Mononuclear cell (primary cell): ENCODE measurements around the gene NCS1. TPM values are rescaled to one million over a fixed set of nuclear protein-coding genes. Genes with fewer than 3 reads are reported as not detected.

Experiments
- H3K27me3 ChIP-seq: 2 replicates; pipeline ENCODE4 v1.6.0; 2011; ENCODE audit warnings: low read length, control low read depth; ENCODE audit not compliant: insufficient read depth
- H3K4me1 ChIP-seq: 2 replicates; pipeline ENCODE4 v1.5.1; 2011; ENCODE audit warnings: mild to moderate bottlenecking, low read length, control low read depth; ENCODE audit not compliant: insufficient read depth
- H3K4me3 ChIP-seq: 2 replicates; pipeline ENCODE4 v1.5.1; 2011; ENCODE audit warnings: mild to moderate bottlenecking, low read length, moderate library complexity
- H3K9me3 ChIP-seq: 2 replicates; pipeline ENCODE4 v1.5.1; 2011; ENCODE audit warnings: low read depth, mild to moderate bottlenecking, control low read depth, low read length
- total RNA-seq: library from RNA; depleted of rRNA; stranded (reverse); fragments of >200 nt; gene quantifications from one replicate; pipeline ENCODE4 v1.2.3, GENCODE V29; 2012

NCS1 gene
- total RNA-seq, 1 donor: 0.42 TPM

DNA sequence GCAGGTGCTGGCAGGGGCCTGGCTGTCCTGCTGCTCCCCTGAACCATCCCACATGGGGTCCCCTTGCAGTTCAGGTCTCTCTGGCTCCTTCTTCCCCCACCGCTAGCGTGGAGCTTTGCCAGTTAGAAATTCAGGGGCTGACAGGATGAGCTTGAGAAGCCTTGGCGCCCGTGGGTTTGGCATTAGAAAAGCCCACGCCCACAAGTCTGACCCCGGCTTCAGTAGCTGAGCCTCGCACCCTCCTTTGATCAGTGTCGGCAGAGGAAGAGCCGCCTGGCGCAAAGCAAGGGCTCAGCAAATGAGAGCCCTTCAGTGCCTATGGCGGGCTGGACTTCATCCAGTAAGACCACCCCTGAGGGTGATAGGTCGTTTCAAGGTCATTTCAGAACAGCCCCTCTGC lies 30.1 kb upstream of the NCS1 start:
- peaks cover 14% of the 10 kb centered on the region for H3K27me3 ChIP-seq
- no peak overlapping the region for H3K4me3 ChIP-seq
- H3K4me1 ChIP-seq: peaks cover 38% of the 10 kb centered on the region
- H3K9me3 ChIP-seq: no peaks in the 10 kb centered on the region

DNA sequence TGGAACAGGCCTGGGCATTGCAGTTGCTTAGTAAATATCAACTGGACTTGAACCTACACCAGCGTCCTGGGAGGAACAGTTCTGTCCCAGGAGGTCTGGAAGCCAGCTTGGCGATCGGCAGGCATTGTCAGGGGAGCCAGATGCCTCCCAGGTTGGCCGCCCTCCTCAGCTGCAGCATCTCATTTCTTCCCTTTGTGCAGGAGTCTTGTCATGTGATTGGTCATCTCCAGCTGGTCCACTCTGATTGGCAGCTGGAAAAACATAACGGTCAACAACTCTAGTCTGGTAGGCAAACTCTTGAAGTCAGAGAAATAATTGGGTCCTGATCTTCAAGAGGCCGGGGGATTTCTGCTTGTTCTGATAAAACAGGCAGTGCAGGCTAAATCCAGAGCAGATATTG lies 29.6 kb upstream of the NCS1 start:
- Histone ChIP-seq H3K27me3 (peaks cover 14% of the 10 kb centered on the region), H3K9me3 (no peaks in the 10 kb centered on the region), H3K4me1 (peaks cover 32% of the 10 kb centered on the region), H3K4me3 (no peak overlapping the region)

DNA sequence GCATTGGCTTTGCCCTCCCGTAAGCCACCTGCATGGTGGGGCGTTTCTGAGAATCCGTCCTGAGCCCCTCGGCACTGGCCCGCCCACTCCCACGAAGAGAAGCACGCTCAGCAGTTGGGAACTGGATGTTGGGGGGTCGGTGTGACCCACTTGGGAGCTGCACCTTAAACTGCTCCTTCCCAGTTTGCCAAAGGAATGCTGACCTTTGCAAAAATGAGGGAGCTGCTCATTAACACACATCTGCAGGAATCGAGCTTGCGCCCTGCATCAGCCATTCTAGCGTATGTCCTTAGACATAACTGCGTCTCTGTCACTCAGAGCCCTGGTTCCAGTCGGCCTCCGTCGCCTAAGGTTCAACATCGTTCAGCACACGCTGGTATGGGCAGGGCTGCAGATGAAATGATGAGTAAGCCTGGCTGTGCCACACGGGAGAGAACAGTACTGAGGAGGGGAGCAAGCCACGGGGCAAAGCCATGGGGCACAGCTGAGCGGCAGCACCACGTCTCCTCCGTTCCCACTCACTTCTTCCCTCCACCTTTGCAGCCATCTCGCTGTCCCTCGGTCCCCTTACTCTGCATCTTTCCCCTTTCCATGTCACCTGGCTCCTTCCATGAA lies 28.8 kb upstream of the NCS1 start:
- peaks cover 14% of the 10 kb centered on the region for H3K27me3 ChIP-seq
- peaks cover 27% of the 10 kb centered on the region for H3K4me1 ChIP-seq
- no peak overlapping the region for H3K4me3 ChIP-seq
- H3K9me3 ChIP-seq: no peaks in the 10 kb centered on the region

DNA sequence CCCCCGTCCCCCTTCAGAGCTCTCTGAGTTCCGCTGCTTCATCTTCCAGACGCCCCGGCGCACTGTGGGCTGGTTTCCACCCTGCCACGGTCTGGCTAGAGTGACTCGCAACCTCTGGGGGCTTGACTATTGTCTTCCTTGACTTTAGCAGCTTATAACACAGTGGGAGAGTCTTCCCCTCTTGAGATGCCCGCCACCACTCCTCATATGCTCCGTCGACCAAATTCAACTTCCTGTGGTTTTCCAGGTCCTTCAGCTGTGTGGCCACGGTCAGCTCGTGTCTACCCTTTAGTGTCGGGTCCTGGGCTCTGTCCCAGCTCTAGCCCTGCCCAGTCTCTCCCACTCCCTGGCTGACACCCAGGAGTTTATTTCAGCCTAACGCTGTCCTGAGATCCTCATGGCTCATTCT lies 28.2 kb upstream of the NCS1 start:
- H3K4me1 ChIP-seq: peaks cover 21% of the 10 kb centered on the region
- H3K27me3 ChIP-seq: peaks cover 14% of the 10 kb centered on the region
- no peaks in the 10 kb centered on the region for H3K9me3 ChIP-seq
- H3K4me3 ChIP-seq: no peak overlapping the region

DNA sequence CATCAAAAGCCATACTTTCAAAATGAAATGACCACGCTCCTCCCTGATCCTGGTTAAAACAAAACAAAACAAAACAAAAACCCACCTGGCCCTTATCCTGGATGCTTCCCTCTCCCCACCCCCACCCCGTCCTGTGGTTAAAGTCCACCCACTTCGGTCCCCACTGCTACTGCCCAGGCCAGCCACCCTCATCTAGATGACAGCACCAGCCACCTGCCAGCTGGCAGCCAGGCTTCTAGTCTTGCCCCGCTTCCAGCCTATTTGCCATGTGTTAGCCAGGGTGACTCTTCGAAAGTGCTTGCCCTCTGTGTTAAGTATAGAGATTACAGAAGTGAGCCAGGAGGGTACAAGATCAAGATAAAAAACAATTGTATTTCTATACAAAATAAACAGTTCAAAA lies 27.5 kb upstream of the NCS1 start:
- H3K4me3 ChIP-seq: no peak overlapping the region
- H3K4me1 ChIP-seq: peaks cover 21% of the 10 kb centered on the region
- H3K9me3 ChIP-seq: no peaks in the 10 kb centered on the region
- peaks cover 14% of the 10 kb centered on the region for H3K27me3 ChIP-seq

DNA sequence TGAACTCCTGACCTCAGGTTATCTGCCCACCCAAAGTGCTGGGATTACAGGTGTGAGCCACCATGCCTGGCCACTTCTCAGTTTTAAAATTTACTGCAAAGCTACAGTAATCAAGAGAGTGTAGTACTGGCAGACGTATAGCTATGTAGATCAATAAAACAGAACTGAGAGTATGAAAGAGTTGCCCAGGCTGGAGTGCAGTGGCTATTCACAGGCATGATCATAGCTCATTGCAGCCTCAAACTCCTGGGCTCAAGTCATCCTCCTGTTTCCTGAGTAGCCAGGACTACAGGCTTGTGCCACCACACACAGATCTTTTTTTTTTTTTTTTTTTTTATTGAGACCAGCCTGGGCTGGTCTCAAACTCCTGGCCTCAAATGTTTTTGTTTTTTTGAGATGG lies 26.5 kb upstream of the NCS1 start:
- peaks cover 12% of the 10 kb centered on the region for H3K4me1 ChIP-seq
- H3K9me3 ChIP-seq: no peaks in the 10 kb centered on the region
- H3K4me3 ChIP-seq: no peak overlapping the region
- peaks cover 14% of the 10 kb centered on the region for H3K27me3 ChIP-seq

DNA sequence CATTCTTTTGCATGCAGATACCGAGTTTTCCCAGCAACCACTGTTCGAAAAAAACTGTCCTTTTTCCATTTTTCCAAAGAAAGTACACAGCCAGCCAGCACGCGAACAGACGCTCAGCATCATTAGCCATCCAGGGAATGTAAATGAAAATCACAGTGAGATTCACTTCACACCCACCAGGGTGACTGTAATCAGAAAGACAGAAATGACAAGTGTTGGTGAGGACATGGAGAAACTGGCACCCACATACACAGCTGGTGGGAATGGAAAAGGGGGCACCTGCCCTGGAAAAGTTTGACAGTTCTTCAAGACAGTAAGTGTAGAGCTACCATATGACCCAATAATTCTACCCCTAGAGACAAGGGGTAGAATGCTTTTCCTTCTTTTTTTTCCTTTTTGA lies 25.0 kb upstream of the NCS1 start:
- Histone ChIP-seq H3K4me3 (no peak overlapping the region), H3K9me3 (no peaks in the 10 kb centered on the region), H3K4me1 (peaks cover 7% of the 10 kb centered on the region), H3K27me3 (peaks cover 14% of the 10 kb centered on the region)

DNA sequence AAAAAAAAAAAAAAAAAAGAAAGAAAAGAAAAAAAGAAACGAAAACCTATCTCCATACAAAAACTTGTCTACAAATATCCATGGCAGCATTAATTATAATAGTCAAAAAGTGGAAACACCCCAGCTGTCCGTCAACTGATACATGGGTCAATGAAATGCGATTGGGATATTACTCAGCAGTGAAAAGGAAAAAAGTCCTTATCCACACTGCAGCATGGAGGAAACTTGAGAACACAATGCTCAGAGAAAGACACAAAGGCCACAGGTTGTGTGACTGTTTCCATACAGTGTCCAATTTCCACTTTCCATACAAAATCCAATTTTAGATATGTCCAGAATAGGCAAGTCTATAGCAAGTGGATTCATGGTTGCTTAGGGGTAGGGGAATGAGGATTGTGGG lies 24.3 kb upstream of the NCS1 start:
- Histone ChIP-seq H3K9me3 (no peaks in the 10 kb centered on the region), H3K27me3 (peaks cover 14% of the 10 kb centered on the region), H3K4me3 (no peak overlapping the region), H3K4me1 (peaks cover 7% of the 10 kb centered on the region)

DNA sequence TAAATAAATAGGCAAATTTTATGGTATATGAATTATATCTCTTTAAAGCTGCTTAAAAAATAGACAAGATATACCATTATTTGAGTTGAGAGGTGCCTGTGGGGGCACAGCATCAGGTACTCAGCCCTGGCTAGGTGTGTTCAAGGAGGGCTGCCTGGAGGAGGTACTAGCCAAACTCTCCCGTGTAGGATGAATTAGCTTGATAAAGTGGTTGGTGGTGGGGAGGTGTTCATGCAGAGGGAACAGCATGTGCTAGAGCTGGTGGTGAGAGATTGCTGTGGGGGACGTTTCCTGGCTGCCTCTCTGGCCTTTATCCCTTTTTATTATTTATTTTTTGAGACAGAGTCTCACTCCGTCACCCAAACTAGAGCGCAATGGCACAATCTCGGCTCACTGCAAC lies 23.2 kb upstream of the NCS1 start:
- no peak overlapping the region for H3K4me3 ChIP-seq
- H3K9me3 ChIP-seq: no peaks in the 10 kb centered on the region
- H3K27me3 ChIP-seq: peaks cover 10% of the 10 kb centered on the region
- peaks cover 1% of the 10 kb centered on the region for H3K4me1 ChIP-seq

DNA sequence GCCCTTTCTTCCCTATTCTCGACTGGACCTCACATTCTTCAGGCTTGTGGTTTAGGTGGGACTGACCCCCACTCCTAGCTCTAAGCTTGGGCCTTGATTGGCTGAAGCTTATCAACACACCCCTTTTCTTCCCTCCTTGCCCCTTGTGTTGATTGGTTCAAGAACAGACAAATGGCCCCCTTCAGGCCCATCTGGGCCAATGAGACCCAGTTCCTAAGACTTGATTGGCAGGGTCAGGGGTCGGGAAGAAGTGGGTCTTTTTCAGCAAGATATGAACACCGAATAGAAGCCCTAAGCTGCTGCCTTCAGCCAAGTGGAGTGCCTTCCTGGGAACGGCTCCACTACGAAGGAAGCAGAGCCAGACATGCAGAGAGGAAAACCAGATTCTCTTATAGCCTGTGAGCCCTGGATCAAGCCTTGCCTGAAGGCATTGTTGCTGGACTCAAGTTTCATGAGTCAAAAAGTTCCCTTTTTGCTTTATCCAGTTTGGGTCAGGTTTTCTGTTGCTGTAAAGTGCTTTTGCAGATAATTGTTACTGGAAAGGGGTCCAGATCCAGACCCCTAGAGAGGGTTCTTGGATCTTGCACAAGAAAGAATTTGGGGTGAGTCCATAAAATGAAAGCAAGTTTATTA lies 22.4 kb upstream of the NCS1 start:
- Histone ChIP-seq H3K4me3 (no peak overlapping the region), H3K4me1 (no peaks in the 10 kb centered on the region), H3K9me3 (no peaks in the 10 kb centered on the region), H3K27me3 (peaks cover 7% of the 10 kb centered on the region)

DNA sequence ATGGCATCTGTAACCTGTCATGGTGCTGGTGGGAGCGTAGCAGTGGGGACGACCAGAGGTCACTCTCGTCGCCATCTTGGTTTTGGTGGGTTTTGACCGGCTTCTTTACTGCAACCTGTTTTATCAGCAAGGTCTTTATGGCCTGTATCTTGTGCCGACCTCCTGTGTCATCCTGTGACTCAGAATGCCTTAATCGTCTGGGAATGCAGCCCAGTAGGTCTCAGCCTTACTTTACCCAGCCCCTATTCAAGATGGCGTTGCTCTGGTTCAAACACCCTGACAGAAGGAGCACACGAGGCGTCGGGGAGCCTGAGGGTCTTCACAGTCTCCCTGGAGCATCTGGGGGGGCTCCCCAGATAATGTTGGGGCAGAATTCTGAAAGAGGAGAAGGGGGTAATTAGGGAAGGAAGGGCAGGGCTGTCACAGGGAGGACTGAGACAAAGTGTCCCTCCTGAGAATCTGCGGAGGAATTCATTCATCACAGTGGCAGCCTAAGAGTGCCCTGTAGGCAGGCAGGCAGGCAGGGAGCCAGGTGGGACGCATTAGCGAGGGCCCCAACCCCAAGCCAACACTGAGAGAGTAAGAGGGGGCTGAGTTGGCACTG lies 21.3 kb upstream of the NCS1 start:
- H3K4me3 ChIP-seq: no peak overlapping the region
- no peaks in the 10 kb centered on the region for H3K4me1 ChIP-seq
- no peaks in the 10 kb centered on the region for H3K9me3 ChIP-seq
- no peaks in the 10 kb centered on the region for H3K27me3 ChIP-seq

DNA sequence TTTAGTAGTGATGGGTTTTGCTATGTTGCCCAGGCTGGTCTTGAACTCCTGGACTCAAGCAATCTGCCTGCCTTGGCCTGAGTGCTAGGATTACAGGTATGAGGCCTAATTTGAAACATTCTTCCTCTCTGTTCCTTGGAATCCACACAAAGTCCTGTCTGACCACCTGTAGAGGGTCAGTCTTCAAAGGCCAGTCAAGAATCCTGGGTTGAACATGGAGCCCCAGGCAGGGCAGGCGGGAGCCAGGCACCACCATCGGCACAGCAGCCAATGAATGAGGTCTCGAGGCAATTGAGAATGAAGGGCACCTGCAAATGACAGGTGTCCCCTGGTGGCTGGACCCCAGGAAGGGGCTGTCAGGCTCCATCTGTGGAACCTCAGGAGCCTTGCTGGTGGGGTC lies 17.4 kb upstream of the NCS1 start:
- H3K27me3 ChIP-seq: no peaks in the 10 kb centered on the region
- no peaks in the 10 kb centered on the region for H3K9me3 ChIP-seq
- H3K4me1 ChIP-seq: no peaks in the 10 kb centered on the region
- H3K4me3 ChIP-seq: no peak overlapping the region

DNA sequence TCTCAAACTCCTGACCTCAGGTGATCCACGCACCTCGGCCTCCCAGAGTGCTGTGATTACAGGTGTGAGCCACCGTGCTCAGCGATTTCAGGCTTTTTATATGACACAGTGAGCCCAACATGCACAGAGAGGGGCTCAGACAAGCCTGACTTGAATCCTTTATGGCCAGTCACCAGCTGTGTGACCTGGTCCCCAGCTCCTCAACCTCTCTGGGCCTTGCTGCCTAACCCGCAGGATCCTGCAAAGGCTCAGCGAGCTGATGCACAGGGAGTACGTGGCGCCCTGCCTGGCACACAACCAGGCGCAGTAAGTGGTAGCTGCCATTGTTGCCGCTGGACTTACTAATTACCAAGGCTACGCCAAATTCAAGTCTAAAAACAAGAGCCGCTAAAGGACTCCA lies 16.6 kb upstream of the NCS1 start:
- Histone ChIP-seq H3K4me3 (no peak overlapping the region), H3K4me1 (no peaks in the 10 kb centered on the region), H3K9me3 (no peaks in the 10 kb centered on the region), H3K27me3 (no peaks in the 10 kb centered on the region)

DNA sequence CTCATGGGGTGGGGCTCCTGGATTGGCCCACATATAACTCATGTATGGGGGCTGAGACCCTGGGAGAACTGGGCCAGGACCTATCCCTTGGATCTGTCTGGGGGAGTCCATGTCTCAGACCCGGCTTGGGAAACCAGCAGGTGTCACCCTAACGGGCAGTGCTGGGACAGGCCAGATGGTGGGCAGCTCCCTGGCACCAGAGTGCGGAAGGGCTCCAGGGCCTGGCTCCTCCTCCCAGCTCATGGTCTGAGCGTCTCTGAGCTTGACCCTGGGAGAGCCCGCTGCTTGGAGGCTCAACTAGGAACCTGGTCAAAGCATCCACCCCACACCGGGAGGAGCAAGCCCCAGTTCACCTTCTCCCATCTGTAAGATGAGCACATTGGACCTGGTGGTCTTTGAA lies 15.5 kb upstream of the NCS1 start:
- H3K4me1 ChIP-seq: no peaks in the 10 kb centered on the region
- no peaks in the 10 kb centered on the region for H3K27me3 ChIP-seq
- H3K4me3 ChIP-seq: no peak overlapping the region
- H3K9me3 ChIP-seq: no peaks in the 10 kb centered on the region

DNA sequence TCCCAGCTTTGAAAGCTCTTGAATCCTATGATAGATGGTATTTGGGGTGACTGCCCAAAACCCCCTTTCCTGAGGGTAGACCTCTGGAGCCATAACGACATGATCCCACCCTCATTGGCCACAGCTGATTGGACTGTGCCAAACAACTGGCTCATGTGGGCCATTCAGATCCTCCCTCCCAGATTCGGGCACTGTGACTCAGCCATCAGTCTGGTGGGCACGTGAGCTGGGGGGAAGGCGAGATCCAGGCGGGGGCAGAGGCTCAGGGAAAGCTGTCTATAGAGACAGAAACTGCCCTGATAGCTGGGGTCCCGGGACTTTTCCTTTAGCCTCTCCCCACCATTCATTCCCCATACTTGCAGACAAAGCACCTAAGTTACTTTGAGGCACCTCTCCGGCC lies 15.1 kb upstream of the NCS1 start:
- H3K27me3 ChIP-seq: no peaks in the 10 kb centered on the region
- H3K9me3 ChIP-seq: no peaks in the 10 kb centered on the region
- H3K4me3 ChIP-seq: no peak overlapping the region
- no peaks in the 10 kb centered on the region for H3K4me1 ChIP-seq

DNA sequence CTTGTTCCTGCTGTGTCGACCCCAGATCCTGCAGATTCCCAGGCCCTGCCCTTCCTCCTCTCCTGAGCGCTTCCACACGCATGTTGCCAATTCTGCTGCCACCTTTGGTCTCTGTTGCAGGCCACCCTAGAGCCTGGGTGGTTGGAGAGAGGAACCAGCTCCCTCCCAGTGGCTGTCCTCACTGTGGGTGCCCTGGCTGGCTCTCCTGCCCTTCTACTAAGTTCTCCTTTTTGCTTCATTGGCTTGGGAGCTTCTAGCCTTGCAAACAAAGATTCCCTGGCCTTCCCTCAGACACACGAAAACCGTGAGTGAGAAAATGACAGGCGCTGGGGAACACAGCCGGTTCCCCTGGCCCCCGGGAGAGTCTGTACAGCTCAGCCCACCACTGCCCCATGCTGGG lies 14.2 kb upstream of the NCS1 start:
- no peaks in the 10 kb centered on the region for H3K9me3 ChIP-seq
- H3K27me3 ChIP-seq: no peaks in the 10 kb centered on the region
- H3K4me3 ChIP-seq: no peak overlapping the region
- H3K4me1 ChIP-seq: no peaks in the 10 kb centered on the region
